Measurements from ENCODE around the gene PMFBP1. TPM values are rescaled to one million over a fixed set of nuclear protein-coding genes. Genes with fewer than 3 reads are reported as not detected.

The PMFBP1 gene
- total RNA-seq, 2 donors from 2014 or later = 2.0 TPM; not detected in 1

DNA sequence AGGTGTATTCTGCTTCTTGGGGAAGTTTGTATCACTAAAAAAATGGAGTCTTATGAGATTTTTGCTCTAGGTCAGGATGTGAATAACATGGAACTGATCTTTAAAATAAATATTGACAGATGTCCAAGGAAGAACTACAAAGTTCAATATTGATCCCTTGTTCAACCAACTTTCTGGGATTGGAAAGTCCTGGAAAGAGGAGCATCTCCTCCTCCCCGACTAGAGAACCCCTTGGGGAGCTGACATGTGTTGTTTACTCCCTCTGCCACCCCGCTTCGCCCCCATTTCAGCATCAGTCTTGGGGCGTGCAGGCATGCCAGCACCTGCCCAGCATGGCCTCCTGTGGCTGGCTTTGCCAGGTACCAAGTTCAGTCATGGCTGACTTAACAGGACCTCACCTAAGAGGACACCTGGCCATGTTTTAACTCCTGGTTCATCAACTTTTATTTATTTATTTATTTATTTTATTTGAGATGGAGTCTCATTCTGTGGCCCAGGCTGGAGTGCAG is 33.8 kb downstream of the PMFBP1 start:
- TF ChIP-seq, protein P1, sequence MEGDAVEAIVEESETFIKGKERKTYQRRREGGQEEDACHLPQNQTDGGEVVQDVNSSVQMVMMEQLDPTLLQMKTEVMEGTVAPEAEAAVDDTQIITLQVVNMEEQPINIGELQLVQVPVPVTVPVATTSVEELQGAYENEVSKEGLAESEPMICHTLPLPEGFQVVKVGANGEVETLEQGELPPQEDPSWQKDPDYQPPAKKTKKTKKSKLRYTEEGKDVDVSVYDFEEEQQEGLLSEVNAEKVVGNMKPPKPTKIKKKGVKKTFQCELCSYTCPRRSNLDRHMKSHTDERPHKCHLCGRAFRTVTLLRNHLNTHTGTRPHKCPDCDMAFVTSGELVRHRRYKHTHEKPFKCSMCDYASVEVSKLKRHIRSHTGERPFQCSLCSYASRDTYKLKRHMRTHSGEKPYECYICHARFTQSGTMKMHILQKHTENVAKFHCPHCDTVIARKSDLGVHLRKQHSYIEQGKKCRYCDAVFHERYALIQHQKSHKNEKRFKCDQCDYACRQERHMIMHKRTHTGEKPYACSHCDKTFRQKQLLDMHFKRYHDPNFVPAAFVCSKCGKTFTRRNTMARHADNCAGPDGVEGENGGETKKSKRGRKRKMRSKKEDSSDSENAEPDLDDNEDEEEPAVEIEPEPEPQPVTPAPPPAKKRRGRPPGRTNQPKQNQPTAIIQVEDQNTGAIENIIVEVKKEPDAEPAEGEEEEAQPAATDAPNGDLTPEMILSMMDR (IDR thresholded peaks at IDR 0.05) = no peak
- no peak for DNase-seq (ENCODE audit: low spot score)

DNA sequence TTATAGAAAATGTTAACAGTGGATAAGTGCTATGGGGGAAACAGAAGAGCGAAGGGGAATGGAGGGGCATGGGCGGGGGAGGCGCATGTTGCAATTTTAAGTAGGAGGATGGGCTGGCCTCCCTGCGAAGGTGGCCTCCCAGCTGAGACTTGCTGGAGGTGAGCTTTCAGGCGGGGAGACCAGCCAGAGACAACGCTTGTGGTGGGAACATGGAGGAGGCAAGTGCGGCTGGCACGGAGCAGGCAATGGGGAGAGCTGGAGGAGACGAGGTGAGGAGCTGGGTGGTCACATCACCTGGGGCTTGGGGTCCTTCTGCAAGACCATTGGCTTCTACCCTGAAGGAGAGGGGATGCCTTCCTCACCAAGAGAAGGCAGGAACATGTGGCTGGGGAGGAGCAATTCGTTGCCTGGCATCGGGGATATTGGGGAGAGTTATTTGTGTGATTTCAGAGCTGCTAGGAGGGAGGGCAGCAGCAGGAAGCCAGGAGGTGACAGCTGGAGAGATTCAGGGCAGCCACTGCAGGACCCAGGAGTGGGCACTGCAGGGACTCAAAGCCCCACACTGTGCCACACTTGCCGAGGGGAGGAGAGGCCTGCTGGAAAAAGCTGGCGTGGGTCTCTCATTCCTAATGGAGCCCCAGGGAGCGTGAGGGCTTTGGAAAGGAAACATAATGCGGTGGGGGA is 34.4 kb downstream of the PMFBP1 start:
- Histone ChIP-seq H3K27me3 (no peaks in the 10 kb centered on the region), H3K4me3 (no peak overlapping the region), H3K27ac (no peak overlapping the region), H3K9me3 (no peaks in the 10 kb centered on the region), H3K36me3 (no peaks in the 10 kb centered on the region), H3K4me1 (no peaks in the 10 kb centered on the region)
- TF ChIP-seq, protein P1 (IDR thresholded peaks at IDR 0.05) = no peak
- no peak for DNase-seq (ENCODE audit: low spot score)

More for the DNA sequence above, 33.8 kb downstream of the PMFBP1 start:
- Histone ChIP-seq H3K9me3 (no peaks in the 10 kb centered on the region), H3K27me3 (no peaks in the 10 kb centered on the region), H3K4me3 (no peak overlapping the region), H3K4me1 (no peaks in the 10 kb centered on the region), H3K36me3 (no peaks in the 10 kb centered on the region), H3K27ac (no peak overlapping the region)

DNA sequence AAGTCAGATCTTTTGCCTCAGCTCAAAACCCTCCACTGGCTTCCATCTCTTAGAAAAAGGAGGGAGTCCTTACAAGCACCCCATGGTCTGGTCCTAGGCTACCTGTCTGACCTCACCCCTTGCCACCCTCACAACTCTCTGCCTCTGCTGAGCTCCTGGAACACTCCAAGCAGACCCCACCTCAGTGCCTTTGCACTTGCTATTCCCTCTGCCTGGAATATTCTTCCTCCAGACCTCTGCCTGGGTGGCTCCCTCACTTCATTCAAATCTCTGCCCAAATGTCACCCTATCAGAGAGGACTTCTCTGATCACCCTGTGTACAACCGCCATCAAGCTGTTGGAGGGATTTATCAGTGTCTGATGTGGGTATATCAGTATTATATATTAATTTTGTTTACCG is 37.4 kb downstream of the PMFBP1 start:
- no peak for DNase-seq (ENCODE audit: low spot score)
- Histone ChIP-seq H3K27ac (no peak overlapping the region), H3K36me3 (no peaks in the 10 kb centered on the region), H3K4me3 (no peak overlapping the region), H3K9me3 (no peaks in the 10 kb centered on the region), H3K4me1 (no peaks in the 10 kb centered on the region), H3K27me3 (no peaks in the 10 kb centered on the region)
- TF ChIP-seq, protein P1 (IDR thresholded peaks at IDR 0.05) = no peak

DNA sequence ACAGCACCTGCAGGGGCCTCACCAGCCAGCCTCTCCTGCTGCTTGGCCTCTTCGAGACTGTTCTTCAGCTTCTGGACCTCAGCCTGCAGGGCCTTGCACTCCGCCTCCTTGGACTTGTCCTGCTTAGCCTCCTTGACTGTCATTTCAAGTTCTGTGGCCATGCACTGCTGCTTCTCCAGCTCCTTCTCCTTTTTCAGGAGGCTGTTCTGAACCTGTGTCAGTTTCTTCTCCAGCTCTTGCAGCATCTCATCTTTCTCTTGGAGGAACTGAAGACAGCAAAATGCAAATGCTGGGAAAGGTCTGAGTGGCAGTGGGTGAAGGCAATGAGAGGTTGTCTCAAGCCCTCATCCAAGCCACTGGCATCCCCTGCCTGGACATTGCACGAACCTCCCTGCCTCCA is 39.2 kb downstream of the PMFBP1 start:
- no peaks in the 10 kb centered on the region for H3K27me3 ChIP-seq
- DNase-seq (ENCODE audit: low spot score) = no peak
- H3K27ac ChIP-seq = no peak overlapping the region
- H3K36me3 ChIP-seq = no peaks in the 10 kb centered on the region
- no peak overlapping the region for H3K4me3 ChIP-seq
- H3K4me1 ChIP-seq = no peaks in the 10 kb centered on the region
- H3K9me3 ChIP-seq = no peaks in the 10 kb centered on the region
- TF ChIP-seq, protein P1 (IDR thresholded peaks at IDR 0.05) = no peak

DNA sequence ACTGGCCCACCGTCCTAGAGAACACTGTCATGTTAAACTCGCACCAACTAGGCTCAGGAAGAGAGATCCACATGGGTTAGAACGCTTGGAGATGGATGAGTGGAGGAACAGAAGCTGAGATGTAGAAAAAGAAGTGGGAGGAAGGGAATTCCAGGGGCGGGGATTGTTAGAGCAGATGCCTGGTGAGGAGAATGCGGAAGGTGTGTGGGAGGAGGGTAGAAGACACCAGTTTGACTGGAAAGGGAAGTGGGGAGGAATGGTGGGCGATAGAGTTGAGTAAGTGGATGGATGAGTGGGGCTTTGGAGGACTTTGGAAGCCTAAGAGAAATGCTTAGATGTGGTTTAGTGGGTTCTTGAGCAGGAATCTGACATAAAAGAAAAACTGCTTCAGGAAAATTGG is 40.9 kb downstream of the PMFBP1 start:
- Histone ChIP-seq H3K9me3 (no peaks in the 10 kb centered on the region), H3K27ac (no peak overlapping the region), H3K4me3 (no peak overlapping the region), H3K36me3 (no peaks in the 10 kb centered on the region), H3K4me1 (no peaks in the 10 kb centered on the region), H3K27me3 (no peaks in the 10 kb centered on the region)
- TF ChIP-seq, protein P1 (IDR thresholded peaks at IDR 0.05) = no peak
- DNase-seq (ENCODE audit: low spot score) = no peak

All from right atrium auricular region (tissue), 2 donors.